ENCODE results near the gene AP1S2.

Gene AP1S2

GRCh38 chrX:15848576-15848975 lies 6.0 kb downstream of the AP1S2 start:
- peaks cover 15% of the 10 kb centered on the region for H3K36me3 ChIP-seq (replicated peaks; ENCODE audit: low read depth, low read length)
- no peak overlapping the region for H3K9ac ChIP-seq (ENCODE audit: low read length)

GRCh38 chrX:15843960-15844359 lies 10.7 kb downstream of the AP1S2 start:
- H3K9me3 ChIP-seq (ENCODE audit: insufficient read depth, low read length), result no peaks in the 10 kb centered on the region
- no peak overlapping the region for H3K27ac ChIP-seq (ENCODE audit: low read length)
- H3K4me1 ChIP-seq (ENCODE audit: low read length), result peaks cover 3% of the 10 kb centered on the region; the same call in 1 of the 2 replicates
- TF ChIP-seq EZH2phosphoT487 (IDR thresholded peaks at IDR 0.05; ENCODE audit: low read depth) (no peak), CTCF (IDR thresholded peaks at IDR 0.05; ENCODE audit: low read depth, low read length) (no peak)
- no peaks in the 10 kb centered on the region for H3K79me2 ChIP-seq (ENCODE audit: low read length)
- H3K4me2 ChIP-seq (ENCODE audit: low read length), result no peak overlapping the region
- H3K4me3 ChIP-seq (ENCODE audit: low read length), result no peak overlapping the region
- no peaks in the 10 kb centered on the region for H3K27me3 ChIP-seq (ENCODE audit: low read depth, low read length)
- peaks cover 9% of the 10 kb centered on the region for H3K36me3 ChIP-seq (replicated peaks; ENCODE audit: low read depth, low read length)
- H4K20me1 ChIP-seq (ENCODE audit: insufficient read depth, low read length), result no peaks in the 10 kb centered on the region
- no peak overlapping the region for H2AFZ ChIP-seq (ENCODE audit: low read depth, low read length)
- no peak overlapping the region for H3K9ac ChIP-seq (ENCODE audit: low read length)

More at GRCh38 chrX:15848576-15848975, 6.0 kb downstream of the AP1S2 start:
- TF ChIP-seq CTCF (IDR thresholded peaks at IDR 0.05; ENCODE audit: low read depth, low read length) (no peak), EZH2phosphoT487 (IDR thresholded peaks at IDR 0.05; ENCODE audit: low read depth) (no peak)
- Histone ChIP-seq H3K27me3 (ENCODE audit: low read depth, low read length) (no peaks in the 10 kb centered on the region), H2AFZ (ENCODE audit: low read depth, low read length) (no peak overlapping the region), H3K27ac (ENCODE audit: low read length) (no peak overlapping the region), H3K9me3 (ENCODE audit: insufficient read depth, low read length) (no peaks in the 10 kb centered on the region), H4K20me1 (ENCODE audit: insufficient read depth, low read length) (no peaks in the 10 kb centered on the region), H3K4me3 (ENCODE audit: low read length) (no peak overlapping the region), H3K4me1 (ENCODE audit: low read length) (peaks cover 8% of the 10 kb centered on the region; the same call in 1 of the 2 replicates), H3K79me2 (ENCODE audit: low read length) (peaks cover 8% of the 10 kb centered on the region), H3K4me2 (ENCODE audit: low read length) (no peak overlapping the region)

GRCh38 chrX:15841853-15842516 lies 12.6 kb downstream of the AP1S2 start:
- H3K4me3 ChIP-seq (ENCODE audit: low read length), result no peak overlapping the region
- H2AFZ ChIP-seq (ENCODE audit: low read depth, low read length), result no peak overlapping the region
- no peaks in the 10 kb centered on the region for H3K9me3 ChIP-seq (ENCODE audit: insufficient read depth, low read length)
- peaks cover 8% of the 10 kb centered on the region for H3K36me3 ChIP-seq (replicated peaks; ENCODE audit: low read depth, low read length)
- no peaks in the 10 kb centered on the region for H3K4me1 ChIP-seq (ENCODE audit: low read length)
- H3K27ac ChIP-seq (ENCODE audit: low read length), result no peak overlapping the region
- TF ChIP-seq CTCF (IDR thresholded peaks at IDR 0.05; ENCODE audit: low read depth, low read length) (no peak), EZH2phosphoT487 (IDR thresholded peaks at IDR 0.05; ENCODE audit: low read depth) (no peak)
- H3K9ac ChIP-seq (ENCODE audit: low read length), result no peak overlapping the region
- no peaks in the 10 kb centered on the region for H3K79me2 ChIP-seq (ENCODE audit: low read length)
- no peak overlapping the region for H3K4me2 ChIP-seq (ENCODE audit: low read length)
- H3K27me3 ChIP-seq (ENCODE audit: low read depth, low read length), result no peaks in the 10 kb centered on the region
- no peaks in the 10 kb centered on the region for H4K20me1 ChIP-seq (ENCODE audit: insufficient read depth, low read length)

GRCh38 chrX:15838017-15838416 lies 16.6 kb downstream of the AP1S2 start:
- Histone ChIP-seq H3K9me3 (ENCODE audit: insufficient read depth, low read length) (no peaks in the 10 kb centered on the region), H3K9ac (ENCODE audit: low read length) (no peak overlapping the region), H2AFZ (ENCODE audit: low read depth, low read length) (no peak overlapping the region), H3K4me3 (ENCODE audit: low read length) (no peak overlapping the region), H3K36me3 (replicated peaks; ENCODE audit: low read depth, low read length) (peaks cover 2% of the 10 kb centered on the region), H3K4me1 (ENCODE audit: low read length) (no peaks in the 10 kb centered on the region), H3K27ac (ENCODE audit: low read length) (no peak overlapping the region), H3K4me2 (ENCODE audit: low read length) (no peak overlapping the region), H3K79me2 (ENCODE audit: low read length) (no peaks in the 10 kb centered on the region), H3K27me3 (ENCODE audit: low read depth, low read length) (no peaks in the 10 kb centered on the region), H4K20me1 (ENCODE audit: insufficient read depth, low read length) (no peaks in the 10 kb centered on the region)
- TF ChIP-seq EZH2phosphoT487 (IDR thresholded peaks at IDR 0.05; ENCODE audit: low read depth) (no peak), CTCF (IDR thresholded peaks at IDR 0.05; ENCODE audit: low read depth, low read length) (peak; percentile 13; the same call in 1 of the 2 replicates)

All from OCI-LY3 (cell line).